Endodermal cell (in vitro differentiated cells): ENCODE measurements around the gene ELAPOR1. TPM values are rescaled to one million over a fixed set of nuclear protein-coding genes. Genes with fewer than 3 reads are reported as not detected.
"Not testable (repeated sequence)": the region's sequence is repeated elsewhere in the genome, so short reads cannot be mapped to it uniquely, and the experiment has no call there.

Experiments used
- DNase-seq: peaks from one replicate; pipeline ENCODE4 v3.0.0-alpha.2; 2017
- H3K27ac ChIP-seq: 2 replicates; pipeline ENCODE4 v1.5.1; 2013; ENCODE audit warnings: mild to moderate bottlenecking, low read depth, low read length, moderate library complexity
- H3K27me3 ChIP-seq: 2 replicates; pipeline ENCODE4 v1.6.1; 2013; ENCODE audit warnings: mild to moderate bottlenecking, low read length, moderate library complexity; ENCODE audit not compliant: insufficient read depth, control insufficient read depth, poor library complexity, severe bottlenecking
- H3K36me3 ChIP-seq: 2 replicates; pipeline ENCODE4 v1.7.0; 2013; ENCODE audit warnings: mild to moderate bottlenecking, low read length, moderate library complexity; ENCODE audit not compliant: control insufficient read depth, insufficient read depth
- H3K4me1 ChIP-seq: one replicate; pipeline ENCODE4 v1.7.0; 2013; ENCODE audit warnings: low read length; ENCODE audit not compliant: control insufficient read depth, insufficient read depth
- H3K4me3 ChIP-seq: 2 replicates; pipeline ENCODE4 v1.5.1; 2013; ENCODE audit warnings: mild to moderate bottlenecking, low read length, moderate library complexity
- H3K9ac ChIP-seq: 2 replicates; pipeline ENCODE4 v1.6.1; 2013; ENCODE audit warnings: mild to moderate bottlenecking, low read length, moderate library complexity; ENCODE audit not compliant: poor library complexity, severe bottlenecking; ENCODE audit errors: extremely low read depth
- H3K9me3 ChIP-seq: 2 replicates; pipeline ENCODE4 v1.6.1; 2013; ENCODE audit warnings: mild to moderate bottlenecking, low read length, moderate library complexity; ENCODE audit not compliant: control insufficient read depth
- H3K27ac Mint-ChIP-seq: 2 replicates; pipeline ENCODE4 v1.8.0; 2020; ENCODE audit warnings: mixed read lengths
- H3K27me3 Mint-ChIP-seq: 2 replicates; pipeline ENCODE4 v1.8.0; 2021; ENCODE audit warnings: mild to moderate bottlenecking, mixed read lengths; ENCODE audit not compliant: insufficient read depth
- H3K36me3 Mint-ChIP-seq: 2 replicates; pipeline ENCODE4 v1.8.0; 2020; ENCODE audit warnings: low read depth, mixed read lengths
- H3K4me1 Mint-ChIP-seq: 2 replicates; pipeline ENCODE4 v1.8.0; 2020; ENCODE audit warnings: mixed read lengths
- H3K4me3 Mint-ChIP-seq: 2 replicates; pipeline ENCODE4 v1.8.0; 2020; ENCODE audit warnings: mild to moderate bottlenecking, moderate library complexity, mixed read lengths
- H3K9me3 Mint-ChIP-seq: 2 replicates; pipeline ENCODE4 v1.8.0; 2020; ENCODE audit warnings: mild to moderate bottlenecking, mixed read lengths
- WGBS, 2 experiments: methylation state at CpG; one replicate each; pipeline versions ENCODE4 v1.1.5 to v1.1.7; 2013; ENCODE audit warnings: missing lambda C conversion rate in 2 of 2, mixed read lengths in 1 of 2; ENCODE audit not compliant: insufficient coverage in 1 of 2, insufficient read length in 1 of 2; 5-methylcytosine and 5-hydroxymethylcytosine counted together
- total RNA-seq, 2 donors: library from RNA; stranded (reverse); fragmentation: NEBNext Ultra II Directional in 1 of 2; extraction: Animal tissue kit (Norgen Biotek cat#: 25700) in 1 of 2; gene quantifications; 2 replicates in 1 of 2; 3 replicates in 1 of 2; pipeline ENCODE4 v1.2.1, GENCODE V29; 2021
- TF ChIP-seq, protein P1 (sequence below): fragments of 200-600 bp; sonication (generic); conservative IDR thresholded peaks from 2 replicates; pipeline ENCODE4 v1.5.0; 2021; ENCODE audit warnings: antibody characterized with exemption, mild to moderate bottlenecking

The ELAPOR1 gene
- total RNA-seq, 2 donors from 2014 or later, result 0.48 to 0.89 TPM

GRCh38 chr1:109140392-109140791 is 26.5 kb downstream of the ELAPOR1 start:
- Mint-ChIP-seq H3K4me3 (no peak overlapping the region), H3K27ac (no peak overlapping the region), H3K9me3 (no peaks in the 10 kb centered on the region), H3K27me3 (no peaks in the 10 kb centered on the region), H3K4me1 (peaks cover 14% of the 10 kb centered on the region), H3K36me3 (no peaks in the 10 kb centered on the region)
- no peaks in the 10 kb centered on the region for H3K27me3 ChIP-seq
- TF ChIP-seq, protein P1, sequence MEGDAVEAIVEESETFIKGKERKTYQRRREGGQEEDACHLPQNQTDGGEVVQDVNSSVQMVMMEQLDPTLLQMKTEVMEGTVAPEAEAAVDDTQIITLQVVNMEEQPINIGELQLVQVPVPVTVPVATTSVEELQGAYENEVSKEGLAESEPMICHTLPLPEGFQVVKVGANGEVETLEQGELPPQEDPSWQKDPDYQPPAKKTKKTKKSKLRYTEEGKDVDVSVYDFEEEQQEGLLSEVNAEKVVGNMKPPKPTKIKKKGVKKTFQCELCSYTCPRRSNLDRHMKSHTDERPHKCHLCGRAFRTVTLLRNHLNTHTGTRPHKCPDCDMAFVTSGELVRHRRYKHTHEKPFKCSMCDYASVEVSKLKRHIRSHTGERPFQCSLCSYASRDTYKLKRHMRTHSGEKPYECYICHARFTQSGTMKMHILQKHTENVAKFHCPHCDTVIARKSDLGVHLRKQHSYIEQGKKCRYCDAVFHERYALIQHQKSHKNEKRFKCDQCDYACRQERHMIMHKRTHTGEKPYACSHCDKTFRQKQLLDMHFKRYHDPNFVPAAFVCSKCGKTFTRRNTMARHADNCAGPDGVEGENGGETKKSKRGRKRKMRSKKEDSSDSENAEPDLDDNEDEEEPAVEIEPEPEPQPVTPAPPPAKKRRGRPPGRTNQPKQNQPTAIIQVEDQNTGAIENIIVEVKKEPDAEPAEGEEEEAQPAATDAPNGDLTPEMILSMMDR, result no peak
- H3K27ac ChIP-seq, result no peak overlapping the region
- H3K9ac ChIP-seq, result no peak overlapping the region
- no peaks in the 10 kb centered on the region for H3K9me3 ChIP-seq
- WGBS, 2 experiments, result 84 to 86% methylated on average over 3 of the region's 3 CpGs
- H3K36me3 ChIP-seq, result no peaks in the 10 kb centered on the region
- H3K4me3 ChIP-seq, result no peak overlapping the region
- H3K4me1 ChIP-seq, result peaks cover 4% of the 10 kb centered on the region
- DNase-seq, result no peak

DNA sequence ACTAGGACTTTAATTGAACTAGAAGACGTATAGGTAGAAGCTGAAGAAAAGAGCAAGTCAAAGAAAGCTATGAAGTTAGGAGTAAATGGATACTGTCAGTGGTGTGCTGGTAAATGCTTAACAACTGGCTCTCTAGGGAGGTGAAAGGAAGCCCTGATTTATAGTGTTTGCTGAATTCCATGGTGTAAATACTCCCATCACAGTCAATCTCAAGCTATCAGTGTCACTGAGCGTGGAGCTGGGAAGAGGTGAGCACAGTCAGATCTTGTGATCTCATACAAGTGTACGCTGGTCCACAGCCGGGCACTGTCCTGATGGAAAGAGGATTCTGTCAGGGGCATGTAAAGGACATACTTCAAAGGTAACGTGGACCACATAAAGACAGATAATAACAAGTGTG is 28.3 kb downstream of the ELAPOR1 start:
- WGBS, 2 experiments, result 92 to 100% methylated on average over 5 of the region's 5 CpGs
- H3K4me3 ChIP-seq, result no peak overlapping the region
- H3K27ac Mint-ChIP-seq, result no peak overlapping the region
- H3K4me1 ChIP-seq, result peaks cover 4% of the 10 kb centered on the region
- H3K27ac ChIP-seq, result no peak overlapping the region
- H3K27me3 ChIP-seq, result no peaks in the 10 kb centered on the region
- peaks cover 11% of the 10 kb centered on the region for H3K4me1 Mint-ChIP-seq
- H3K36me3 Mint-ChIP-seq, result no peaks in the 10 kb centered on the region
- TF ChIP-seq, protein P1, result no peak
- no peak overlapping the region for H3K4me3 Mint-ChIP-seq
- no peaks in the 10 kb centered on the region for H3K27me3 Mint-ChIP-seq
- no peak for DNase-seq
- no peaks in the 10 kb centered on the region for H3K9me3 ChIP-seq
- H3K9ac ChIP-seq, result no peak overlapping the region
- H3K9me3 Mint-ChIP-seq, result no peaks in the 10 kb centered on the region
- H3K36me3 ChIP-seq, result no peaks in the 10 kb centered on the region

- not testable (repeated sequence) for H3K4me3 Mint-ChIP-seq, H3K27me3 ChIP-seq, H3K4me1 Mint-ChIP-seq, DNase-seq, H3K36me3 Mint-ChIP-seq, H3K27ac ChIP-seq, H3K4me3 ChIP-seq, H3K4me1 ChIP-seq, H3K9me3 Mint-ChIP-seq, H3K9me3 ChIP-seq, H3K36me3 ChIP-seq, H3K27ac Mint-ChIP-seq, H3K9ac ChIP-seq, H3K27me3 Mint-ChIP-seq
- 93% methylated on average over 5 of the region's 6 CpGs; no CpG with 5 or more reads in 1 of the 2 experiments for WGBS, 2 experiments
Observed at GRCh38 chr1:109142725-109143124, 28.8 kb downstream of the ELAPOR1 start.

DNA sequence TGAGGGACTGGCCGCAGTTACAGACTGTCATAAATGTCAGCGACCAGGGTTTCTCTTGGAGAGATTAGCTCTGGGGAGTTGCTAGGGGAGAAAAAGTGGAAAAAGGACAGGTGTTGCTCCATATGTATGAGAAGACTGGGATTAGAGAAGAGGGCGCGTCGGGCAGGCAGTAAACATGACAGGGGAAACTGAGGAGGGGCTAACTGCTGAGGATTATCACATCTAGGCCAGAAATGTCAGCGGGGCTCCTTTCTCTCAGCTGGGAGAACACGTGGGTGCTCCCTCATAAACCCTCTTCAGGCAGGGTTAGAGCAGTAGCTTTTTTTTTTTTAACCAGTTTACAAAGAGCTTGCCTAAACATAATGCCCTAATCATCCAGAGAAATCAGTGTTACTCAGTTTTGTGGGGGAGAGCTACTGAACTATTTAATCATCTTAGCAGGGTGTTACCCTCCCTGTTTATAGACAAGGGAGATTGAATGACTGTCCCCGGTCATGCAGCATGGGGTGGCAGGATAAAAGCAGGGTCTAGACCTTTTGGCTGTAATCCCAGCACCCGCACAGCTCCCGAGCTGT is 35.2 kb downstream of the ELAPOR1 start:
- DNase-seq, result no peak
- TF ChIP-seq, protein P1, result no peak
- Histone ChIP-seq H3K9me3 (no peaks in the 10 kb centered on the region), H3K9ac (no peak overlapping the region), H3K27ac (peak overlapping the region; percentile 29), H3K4me1 (peaks cover 5% of the 10 kb centered on the region), H3K4me3 (no peak overlapping the region), H3K27me3 (no peaks in the 10 kb centered on the region), H3K36me3 (no peaks in the 10 kb centered on the region)
- Mint-ChIP-seq H3K27me3 (no peaks in the 10 kb centered on the region), H3K27ac (no peak overlapping the region), H3K9me3 (no peaks in the 10 kb centered on the region), H3K4me3 (no peak overlapping the region), H3K4me1 (peaks cover 29% of the 10 kb centered on the region), H3K36me3 (no peaks in the 10 kb centered on the region)
- WGBS, 2 experiments, result 82 to 84% methylated on average over 5 to 10 of the region's 10 CpGs
